PFSK-1 (cell line): Measurements from ENCODE around the gene CCR7.

Source experiments
- POLR2AphosphoS5 ChIP-seq: IDR thresholded peaks from 2 replicates; pipeline ENCODE4 v1.6.1; 2012; ENCODE audit warnings: low read depth, mild to moderate bottlenecking, control low read depth, low read length, moderate library complexity
- SIN3A ChIP-seq: IDR thresholded peaks from 2 replicates; pipeline ENCODE4 v1.6.1; 2012; ENCODE audit warnings: mild to moderate bottlenecking, low read length, moderate library complexity, borderline replicate concordance; ENCODE audit not compliant: insufficient read depth
- TAF1 ChIP-seq: IDR thresholded peaks from 2 replicates; pipeline ENCODE4 v1.6.1; 2012; ENCODE audit warnings: low read length, control low read depth, borderline replicate concordance; ENCODE audit not compliant: insufficient read depth
- TF ChIP-seq, protein P1 (sequence below), 2 experiments: IDR thresholded peaks; 2 replicates each; pipeline versions ENCODE4 v1.6.1 to v1.8.0; 2011 to 2012; ENCODE audit warnings: low read depth in 2 of 2, low read length in 2 of 2, control low read depth in 1 of 2, inconsistent platforms in 1 of 2, mild to moderate bottlenecking in 1 of 2, moderate library complexity in 1 of 2; ENCODE audit not compliant: insufficient read depth in 1 of 2

DNA sequence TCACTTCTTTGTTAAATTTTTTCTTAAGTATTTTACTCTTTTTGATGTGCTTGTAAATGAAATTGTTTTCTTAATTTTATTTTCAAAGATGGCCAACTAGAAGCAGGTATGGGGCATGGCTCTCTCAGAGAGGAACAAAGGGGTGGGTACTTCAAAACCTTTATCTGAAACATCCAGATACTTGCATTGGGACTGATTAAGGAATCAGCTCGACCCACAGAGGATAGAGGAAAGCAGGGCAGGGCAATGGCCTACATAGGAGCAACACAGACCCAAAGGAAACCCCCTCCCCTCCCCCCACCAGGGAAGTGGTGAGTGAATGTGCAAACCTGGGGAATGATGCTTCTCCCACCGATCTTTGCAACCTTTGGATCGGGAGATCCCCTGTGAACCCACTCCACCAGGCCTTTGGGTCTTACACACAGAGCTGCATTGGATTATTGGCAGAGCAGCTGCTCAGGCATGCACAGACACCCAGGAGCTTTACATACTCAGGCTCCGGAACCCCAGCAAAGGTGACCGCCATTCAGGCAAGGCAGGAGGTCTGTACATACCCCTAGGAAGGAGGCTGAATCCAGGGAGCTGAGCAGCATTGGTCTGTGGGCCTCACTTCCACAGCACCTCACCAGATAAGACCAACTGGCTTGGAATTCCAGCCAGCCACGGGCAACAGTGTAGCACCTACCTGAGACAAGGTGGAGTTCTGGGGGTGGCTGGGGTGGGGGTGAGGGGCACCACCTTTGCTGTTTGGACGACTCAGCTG lies 3.0 kb upstream of the CCR7 start:
- TF ChIP-seq, protein P1, sequence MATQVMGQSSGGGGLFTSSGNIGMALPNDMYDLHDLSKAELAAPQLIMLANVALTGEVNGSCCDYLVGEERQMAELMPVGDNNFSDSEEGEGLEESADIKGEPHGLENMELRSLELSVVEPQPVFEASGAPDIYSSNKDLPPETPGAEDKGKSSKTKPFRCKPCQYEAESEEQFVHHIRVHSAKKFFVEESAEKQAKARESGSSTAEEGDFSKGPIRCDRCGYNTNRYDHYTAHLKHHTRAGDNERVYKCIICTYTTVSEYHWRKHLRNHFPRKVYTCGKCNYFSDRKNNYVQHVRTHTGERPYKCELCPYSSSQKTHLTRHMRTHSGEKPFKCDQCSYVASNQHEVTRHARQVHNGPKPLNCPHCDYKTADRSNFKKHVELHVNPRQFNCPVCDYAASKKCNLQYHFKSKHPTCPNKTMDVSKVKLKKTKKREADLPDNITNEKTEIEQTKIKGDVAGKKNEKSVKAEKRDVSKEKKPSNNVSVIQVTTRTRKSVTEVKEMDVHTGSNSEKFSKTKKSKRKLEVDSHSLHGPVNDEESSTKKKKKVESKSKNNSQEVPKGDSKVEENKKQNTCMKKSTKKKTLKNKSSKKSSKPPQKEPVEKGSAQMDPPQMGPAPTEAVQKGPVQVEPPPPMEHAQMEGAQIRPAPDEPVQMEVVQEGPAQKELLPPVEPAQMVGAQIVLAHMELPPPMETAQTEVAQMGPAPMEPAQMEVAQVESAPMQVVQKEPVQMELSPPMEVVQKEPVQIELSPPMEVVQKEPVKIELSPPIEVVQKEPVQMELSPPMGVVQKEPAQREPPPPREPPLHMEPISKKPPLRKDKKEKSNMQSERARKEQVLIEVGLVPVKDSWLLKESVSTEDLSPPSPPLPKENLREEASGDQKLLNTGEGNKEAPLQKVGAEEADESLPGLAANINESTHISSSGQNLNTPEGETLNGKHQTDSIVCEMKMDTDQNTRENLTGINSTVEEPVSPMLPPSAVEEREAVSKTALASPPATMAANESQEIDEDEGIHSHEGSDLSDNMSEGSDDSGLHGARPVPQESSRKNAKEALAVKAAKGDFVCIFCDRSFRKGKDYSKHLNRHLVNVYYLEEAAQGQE (IDR thresholded peaks at IDR 0.05; ENCODE audit: insufficient read depth in 1 of 2, low read depth in 2 of 2, low read length in 2 of 2): no peak
- TF ChIP-seq POLR2AphosphoS5: no peak
- no peak for TF ChIP-seq TAF1
- TF ChIP-seq SIN3A: no peak
